Raji (cell line): Measurements from ENCODE around the gene EXOG.
A peak's percentile ranks its signal among the peaks of the same experiment; 100 is the strongest.

ENCODE experiments used
- POLR2A ChIP-seq: IDR thresholded peaks from 2 replicates; pipeline ENCODE4 v1.6.1; 2011; ENCODE audit warnings: low read depth, low read length, control low read depth; ENCODE audit not compliant: insufficient read depth

Gene EXOG, protein sequence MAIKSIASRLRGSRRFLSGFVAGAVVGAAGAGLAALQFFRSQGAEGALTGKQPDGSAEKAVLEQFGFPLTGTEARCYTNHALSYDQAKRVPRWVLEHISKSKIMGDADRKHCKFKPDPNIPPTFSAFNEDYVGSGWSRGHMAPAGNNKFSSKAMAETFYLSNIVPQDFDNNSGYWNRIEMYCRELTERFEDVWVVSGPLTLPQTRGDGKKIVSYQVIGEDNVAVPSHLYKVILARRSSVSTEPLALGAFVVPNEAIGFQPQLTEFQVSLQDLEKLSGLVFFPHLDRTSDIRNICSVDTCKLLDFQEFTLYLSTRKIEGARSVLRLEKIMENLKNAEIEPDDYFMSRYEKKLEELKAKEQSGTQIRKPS

GRCh38 chr3:38496131-38496910 lies at the start of gene EXOG:
Gene EXOG, plus strand, starts transcription at chr3:38496340. Its CDS starts 28 bp downstream, at chr3:38496368.
- peak; percentile 75 for TF ChIP-seq POLR2A

DNA sequence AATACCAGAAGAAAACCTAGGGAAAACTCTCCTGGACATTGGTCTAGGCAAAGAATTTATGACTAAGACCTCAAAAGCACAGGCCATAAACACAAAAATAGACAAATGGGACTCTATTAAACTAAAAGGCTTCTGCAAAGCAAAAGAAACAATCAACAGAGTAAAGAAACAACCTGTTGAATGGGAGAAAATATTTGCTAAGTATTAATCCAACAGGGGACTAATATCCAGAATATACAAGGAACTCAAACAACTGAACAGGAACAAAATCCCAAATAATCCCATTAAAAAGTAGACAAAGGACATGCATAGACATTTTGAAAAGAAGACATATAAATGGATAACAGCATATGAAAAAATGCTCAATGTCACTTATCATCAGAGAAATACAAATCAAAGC lies 49.3 kb upstream of the EXOG start:
- no peak for TF ChIP-seq POLR2A

DNA sequence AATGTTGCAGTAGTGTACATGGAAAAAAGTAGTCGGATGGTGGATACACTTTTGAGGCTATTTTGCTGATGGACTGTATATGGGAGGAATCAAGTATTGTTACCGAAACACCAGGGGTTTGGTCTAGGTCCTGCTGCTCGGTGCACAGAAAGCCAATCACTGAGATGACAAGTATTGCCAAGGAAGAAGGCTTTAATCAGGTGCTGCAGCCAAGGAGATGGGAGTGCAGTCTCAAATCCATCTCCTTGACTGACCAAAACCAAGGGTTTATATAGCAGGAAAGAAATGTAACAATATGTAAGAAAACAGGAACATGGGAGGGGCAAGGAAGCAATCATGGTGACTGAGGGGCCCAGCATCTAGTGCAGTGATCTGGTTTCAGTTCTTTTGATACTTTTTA lies 45.3 kb upstream of the EXOG start:
- no peak for TF ChIP-seq POLR2A

DNA sequence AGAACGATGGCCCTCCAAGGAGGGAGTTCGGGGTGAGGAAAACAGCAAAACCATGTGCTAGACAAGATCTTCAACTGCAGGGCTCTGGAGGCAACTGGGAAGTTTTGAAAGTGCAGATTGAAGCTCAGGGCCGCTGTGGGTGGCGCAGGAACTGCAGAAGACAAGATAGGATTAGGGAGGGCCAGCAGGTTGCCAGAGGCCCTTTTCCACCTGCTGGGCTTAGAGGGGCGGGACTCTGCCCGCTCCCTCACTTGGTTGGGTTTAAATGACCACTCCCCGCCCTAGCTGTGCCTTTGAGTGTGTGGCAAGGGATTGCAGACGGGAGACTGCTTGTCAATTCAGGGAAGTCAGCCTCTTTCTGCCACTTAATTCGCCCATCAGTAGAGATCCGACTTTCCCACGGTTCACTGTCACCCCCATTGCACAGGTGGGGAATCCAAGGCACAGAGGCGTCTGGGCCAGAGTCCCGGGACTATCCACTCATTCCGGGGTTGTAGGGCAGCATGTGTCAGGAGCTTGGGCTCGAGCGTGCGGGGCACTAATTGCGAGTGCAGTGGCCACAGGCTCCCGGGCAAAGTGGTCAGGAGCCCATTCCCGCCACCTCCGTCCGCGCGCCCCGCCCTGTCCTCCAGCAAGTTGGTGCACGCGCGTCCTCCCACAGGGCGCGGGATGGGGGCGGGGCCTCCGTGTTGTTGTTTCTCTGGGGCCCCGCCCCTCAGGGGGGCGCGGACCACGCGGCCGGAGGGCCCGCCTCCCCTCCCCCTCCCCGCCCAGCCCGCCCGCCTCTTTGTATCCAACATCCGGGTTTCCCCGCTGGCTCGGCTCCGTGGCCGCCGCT lies 42.8 kb upstream of the EXOG start, which contains the start of gene ACVR2B:
TSS of gene ACVR2B (plus strand) at position 816 of the 838 bp plus-strand sequence. CDS start 433 bp downstream, outside the sequence.
- TF ChIP-seq POLR2A, result no peak

DNA sequence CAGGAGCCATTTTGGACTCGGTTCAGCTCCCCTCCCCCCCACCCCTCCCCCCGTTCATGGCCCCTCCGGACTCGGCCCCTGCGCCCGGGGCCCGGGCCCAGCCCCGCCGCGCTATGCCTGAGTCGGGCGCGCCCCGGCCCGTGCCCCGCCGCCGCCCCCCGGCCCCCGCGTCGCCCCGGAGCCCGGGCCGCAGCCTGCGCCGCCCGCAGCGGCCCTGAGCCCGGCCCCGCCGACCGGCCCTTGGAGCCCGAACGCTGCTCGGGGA lies 42.3 kb upstream of the EXOG start:
- no peak for TF ChIP-seq POLR2A

DNA sequence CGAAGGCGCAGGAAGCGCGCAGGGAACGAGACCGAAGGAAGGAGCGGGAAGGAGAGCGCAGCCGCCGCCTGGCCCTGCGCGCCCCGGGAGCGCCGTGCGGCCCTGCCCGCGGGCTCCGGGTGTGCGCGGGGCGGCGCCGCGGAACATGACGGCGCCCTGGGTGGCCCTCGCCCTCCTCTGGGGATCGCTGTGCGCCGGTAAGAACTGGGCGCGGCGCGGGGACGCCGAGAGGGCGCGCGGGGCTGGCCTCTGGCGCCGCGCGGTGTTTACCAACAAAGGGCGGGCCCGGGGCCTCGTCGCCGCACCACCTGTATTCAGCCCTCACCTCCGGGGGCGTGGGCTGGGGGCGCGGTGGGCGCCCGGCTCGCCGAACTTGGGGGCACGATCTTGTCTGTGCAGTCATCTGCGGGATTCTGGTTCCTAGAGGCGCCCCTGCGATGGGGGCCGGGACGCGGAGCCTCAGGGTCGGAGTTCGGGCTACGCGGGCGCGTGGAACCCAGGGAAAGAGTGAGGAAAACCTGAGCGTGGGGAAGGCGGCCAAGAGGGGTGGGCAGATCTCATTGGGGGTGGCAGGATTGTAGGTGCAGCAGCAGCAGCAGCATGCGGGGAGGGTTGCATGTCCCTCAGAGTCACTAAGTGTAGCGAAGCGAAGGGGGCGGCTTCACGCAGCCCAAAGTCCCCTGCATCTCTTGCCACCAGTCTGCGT lies 41.8 kb upstream of the EXOG start:
- no peak for TF ChIP-seq POLR2A

DNA sequence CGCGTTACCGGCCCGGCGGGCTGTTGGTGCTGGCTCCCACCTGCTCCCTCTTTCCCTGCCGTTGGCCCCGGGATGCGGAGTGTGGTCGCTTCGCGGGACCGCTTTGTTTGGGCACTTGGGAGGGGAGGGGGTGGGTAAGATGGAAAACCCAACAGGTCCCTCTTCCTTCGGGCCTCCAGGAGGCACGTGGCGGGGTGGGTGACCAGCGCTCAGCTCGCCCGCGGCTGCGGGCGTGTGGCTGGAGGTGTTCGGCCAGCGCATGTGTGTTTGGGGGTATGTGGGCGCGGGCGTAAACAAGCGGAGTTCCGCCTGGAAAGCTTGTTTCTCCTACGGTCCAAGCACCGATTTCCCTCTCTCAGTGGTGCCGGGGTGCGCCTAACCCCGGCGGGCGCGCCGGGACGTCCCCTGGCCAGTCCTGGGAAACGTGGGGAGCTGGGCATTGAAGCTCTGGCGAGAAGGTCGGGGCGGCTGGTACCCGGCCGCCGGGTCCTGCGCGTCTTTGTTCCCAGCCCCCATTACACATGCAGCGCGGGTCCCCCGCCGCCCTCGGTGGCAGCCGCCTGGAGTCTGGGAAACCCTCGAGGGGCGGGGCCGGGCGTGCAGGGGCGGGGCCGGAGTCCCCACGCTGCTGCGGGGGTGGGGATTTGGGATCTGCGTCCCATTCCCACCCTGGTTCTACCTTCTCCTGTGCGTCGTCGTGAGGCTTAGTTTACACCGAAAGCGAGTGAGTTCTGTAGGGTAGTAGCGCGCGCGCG lies 41.1 kb upstream of the EXOG start:
- TF ChIP-seq POLR2A, result no peak

GRCh38 chr3:38455639-38456430 lies 40.3 kb upstream of the EXOG start:
- no peak for TF ChIP-seq POLR2A

DNA sequence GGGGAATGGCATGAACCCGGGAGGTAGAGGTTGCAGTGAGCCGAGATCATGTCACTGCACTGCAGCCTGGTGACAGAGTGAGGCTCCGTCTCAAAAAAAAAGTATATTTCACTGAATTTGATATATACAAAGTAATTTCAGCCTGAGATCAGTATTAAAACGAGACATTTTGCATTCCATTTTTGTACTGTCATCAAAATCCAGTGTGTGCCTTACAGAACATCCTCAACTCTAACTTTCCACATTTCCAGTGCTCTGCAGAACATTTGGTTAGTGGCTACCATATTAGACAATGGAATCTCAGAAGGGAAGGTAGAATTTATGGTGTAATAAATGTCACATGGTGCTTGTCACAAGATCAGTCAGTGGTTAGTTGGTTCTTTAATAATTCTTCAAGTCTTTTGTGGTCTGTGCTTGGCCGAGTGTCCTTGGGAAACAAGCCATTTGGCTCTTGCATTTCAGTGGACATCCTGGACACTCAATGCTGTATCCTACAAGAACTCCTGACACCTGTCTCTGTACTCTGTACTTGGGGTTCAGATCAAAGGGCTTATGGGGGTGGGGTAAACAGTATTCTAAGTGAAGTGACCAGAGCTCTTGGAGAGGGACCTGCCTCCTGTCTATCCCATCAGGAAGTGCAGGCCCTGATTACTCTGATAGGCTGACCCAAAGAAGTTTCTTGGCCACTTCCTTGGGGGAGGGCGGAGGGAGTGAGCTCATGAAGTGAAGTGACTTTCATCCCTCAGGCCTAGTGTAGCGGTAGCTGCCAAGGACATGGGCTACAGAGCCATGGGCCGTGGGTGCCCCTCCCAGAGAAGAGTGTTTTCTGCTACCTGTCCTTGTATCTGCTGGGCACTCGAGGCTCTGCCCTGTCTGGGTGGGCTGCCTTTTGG lies 38.8 kb upstream of the EXOG start:
- no peak for TF ChIP-seq POLR2A

DNA sequence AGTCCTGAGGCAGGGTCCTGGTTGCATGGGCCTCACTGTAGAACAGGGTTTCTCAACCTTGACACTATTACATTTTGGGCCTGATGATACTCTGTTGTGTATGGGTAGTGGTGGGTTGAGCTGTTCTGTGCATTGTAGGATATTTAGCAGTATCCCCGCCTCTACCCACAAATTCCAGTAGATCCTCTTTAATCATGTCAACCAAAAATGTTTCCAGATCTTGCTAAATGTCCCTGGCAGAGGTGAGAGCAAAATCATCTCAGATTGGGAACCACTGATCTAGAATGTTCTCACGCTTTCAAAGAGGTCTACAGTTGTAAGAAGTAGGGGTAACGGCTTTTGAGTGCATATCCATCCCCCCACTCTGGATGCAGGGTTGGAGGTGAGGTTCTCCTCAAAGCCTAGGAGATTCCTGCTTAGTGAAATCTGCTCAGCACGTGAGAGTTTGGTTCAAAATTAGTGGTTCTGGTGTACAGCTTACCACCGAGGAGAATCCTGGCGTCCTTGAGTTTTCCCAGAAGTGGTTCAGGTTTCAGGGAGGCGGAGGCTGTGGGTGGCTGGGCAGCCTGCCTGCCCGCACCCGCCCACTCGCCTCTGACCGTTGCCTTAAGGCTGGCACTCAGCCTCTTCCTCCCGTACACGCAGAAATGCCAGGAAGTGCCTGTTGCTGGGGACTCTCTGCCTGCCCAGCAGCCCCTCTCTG lies 37.2 kb upstream of the EXOG start:
- no peak for TF ChIP-seq POLR2A

DNA sequence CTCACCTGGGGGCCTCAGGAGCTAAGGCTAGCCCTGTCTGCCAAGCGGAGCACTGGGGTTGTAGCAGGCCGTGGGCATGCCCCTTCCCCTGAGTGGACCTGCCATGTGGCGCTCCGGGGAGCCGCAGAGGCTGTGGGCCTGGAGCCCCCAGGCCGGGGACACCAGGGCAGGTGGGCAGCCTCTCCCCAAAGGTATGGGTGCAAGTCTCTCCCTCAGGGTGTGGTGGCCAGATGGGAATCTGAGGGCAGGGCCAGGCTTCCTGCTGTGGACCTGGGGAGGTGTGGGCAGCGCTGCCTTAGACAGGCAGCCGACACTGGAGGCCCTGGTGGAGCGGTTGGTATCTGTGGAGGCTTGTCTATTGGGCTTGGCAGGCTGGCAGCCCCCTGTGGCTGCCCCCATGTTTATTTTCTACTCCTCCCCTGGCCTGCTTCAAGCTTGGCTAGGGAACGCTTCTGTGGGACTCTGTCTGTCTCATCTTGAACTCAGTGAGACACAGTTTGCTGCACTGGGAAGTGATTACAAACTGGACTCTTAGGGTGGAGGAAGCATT lies 36.6 kb upstream of the EXOG start:
- no peak for TF ChIP-seq POLR2A

DNA sequence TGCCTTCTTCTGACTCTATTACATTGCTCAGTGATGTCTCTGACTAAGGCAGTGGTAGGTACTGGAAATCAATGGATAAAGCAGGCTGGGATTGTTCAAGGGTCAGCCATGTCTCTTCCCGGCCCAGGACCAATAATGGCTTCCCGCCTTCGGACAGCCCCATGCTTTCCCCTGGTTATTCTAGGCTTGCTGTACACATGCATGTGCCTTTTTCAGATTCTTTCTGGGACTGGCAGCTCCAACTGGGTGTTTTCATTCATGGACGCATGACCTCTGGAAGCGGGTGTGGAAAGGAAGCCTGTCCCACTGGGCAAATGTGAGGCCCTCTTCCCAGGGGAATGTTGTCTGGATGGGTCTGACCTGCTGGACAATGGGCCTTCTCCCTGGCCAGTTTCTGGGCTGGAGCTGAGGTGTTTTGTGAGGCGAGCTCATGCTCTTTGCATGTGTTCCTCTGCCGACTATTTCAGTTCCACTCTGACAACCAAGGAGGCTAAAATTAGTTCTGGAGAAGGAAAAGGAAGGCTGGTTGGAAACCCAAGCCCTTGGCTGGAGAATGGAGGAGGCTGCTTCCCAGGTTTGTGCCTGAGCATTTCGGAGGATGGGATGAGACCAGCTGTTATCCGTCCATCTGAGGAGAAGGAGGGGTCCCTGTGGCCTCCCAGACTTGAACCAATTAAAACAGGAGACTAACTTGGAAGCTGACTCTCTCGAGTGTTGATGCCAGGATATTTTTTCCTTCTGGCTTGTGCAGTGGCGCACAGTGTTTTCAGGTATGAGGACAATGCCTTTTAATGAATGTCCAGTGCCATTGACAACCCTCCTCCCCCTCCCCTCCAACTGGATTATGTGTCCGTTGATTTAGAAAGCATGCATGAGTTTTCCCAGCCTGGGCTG lies 35.5 kb upstream of the EXOG start:
- no peak for TF ChIP-seq POLR2A
